Occipital lobe (tissue), 2 donors: Measurements from ENCODE around the gene CCDC59. TPM values are rescaled to one million over a fixed set of nuclear protein-coding genes. Genes with fewer than 3 reads are reported as not detected.

Experiments used
- DNase-seq: peaks from one replicate; lab custom pipeline; 2025; lab: John Stamatoyannopoulos, UW
- total RNA-seq: library from RNA; depleted of rRNA; stranded (reverse); fragments of >200 nt; gene quantifications from one replicate; pipeline ENCODE4 v1.2.3, GENCODE V29; 2014

The CCDC59 gene
- total RNA-seq, 1 donor from 2014 or later: 34.0 TPM

- DNase-seq: no peak
Observed at GRCh38 chr12:82314406-82314892, 43.7 kb downstream of the CCDC59 start.

Other genes starting within 250 kb of the CCDC59 start
- gene METTL25, start 142 bp upstream of the CCDC59 start, total RNA-seq: 35.6 TPM